HepG2 (cell line): ENCODE data around the gene FAM170B. TPM values are rescaled to one million over a fixed set of nuclear protein-coding genes. Genes with fewer than 3 reads are reported as not detected.

ENCODE experiments used
- ATAC-seq: fragments of 200-7000 bp; cut with Tn5 transposase; 3 replicates; pipeline ENCODE4 v1.9.1; 2020; ENCODE audit warnings: mild to moderate bottlenecking, moderate library complexity
- BruUV-seq: library from RNA; stranded (reverse); fragments of 400-500 nt; replicated peaks from 2 replicates; lab custom pipeline; 2021; lab: Mats Ljungman, UMichigan
- CTCF ChIA-PET: fragments of 300-600 bp; formaldehyde crosslinking; extraction: SDS; loops from one replicate; lab custom pipeline; 2021; ENCODE audit warnings: low total read pairs, inconsistent platforms, low intra/inter-chr PET ratio; lab: Yijun Ruan, JAX
- POLR2A ChIA-PET: fragments of 350-600 bp; sonication (Branson Sonifier 250); formaldehyde crosslinking; loops from one replicate; lab custom pipeline; 2020; ENCODE audit warnings: antibody characterized with exemption, inconsistent platforms; lab: Yijun Ruan, JAX
- DNase-seq: peaks from one replicate; pipeline ENCODE4 v3.0.0-alpha.2; 2015; ENCODE audit warnings: low spot score
- FAIRE-seq: peaks from 3 replicates; lab custom pipeline; 2011; peaks lifted over from hg19 to GRCh38; lab: Jason Lieb, UNC
- H2AFZ ChIP-seq: one replicate; pipeline ENCODE4 v1.6.1; 2011; ENCODE audit warnings: low read length, inconsistent platforms
- H3K27ac ChIP-seq: fragments of 300-600 bp; 3 replicates; pipeline ENCODE4 v1.8.0; 2011; ENCODE audit warnings: mixed run types, mild to moderate bottlenecking, mixed read lengths, low read length, inconsistent platforms; ENCODE audit not compliant: insufficient read depth; ENCODE audit errors: extremely low read length
- H3K27me3 ChIP-seq, 2 experiments: fragments of 200-600 bp in 1 of 2; 2 replicates in 1 of 2; 3 replicates in 1 of 2; pipeline versions ENCODE4 v1.6.0 to v1.8.0; 2011; ENCODE audit warnings: low read length in 2 of 2, mild to moderate bottlenecking in 2 of 2, moderate library complexity in 2 of 2, inconsistent platforms in 1 of 2; ENCODE audit not compliant: insufficient read depth in 2 of 2, control insufficient read depth in 1 of 2
- H3K36me3 ChIP-seq, 2 experiments: fragments of 200-600 bp in 1 of 2; replicated peaks in 1 of 2; 2 replicates in 1 of 2; 3 replicates in 1 of 2; pipeline versions ENCODE4 v1.5.1 to v1.8.0; 2011; ENCODE audit warnings: low read length in 2 of 2, inconsistent platforms in 1 of 2; ENCODE audit not compliant: insufficient read depth in 2 of 2, control insufficient read depth in 1 of 2
- H3K4me1 ChIP-seq: 2 replicates; pipeline ENCODE4 v1.5.1; 2012; ENCODE audit warnings: low read length, inconsistent platforms; ENCODE audit not compliant: insufficient read depth
- H3K4me2 ChIP-seq: 2 replicates; pipeline ENCODE4 v1.6.0; 2011; ENCODE audit warnings: low read depth, low read length, inconsistent platforms
- H3K4me3 ChIP-seq, 3 experiments: fragments of 200-600 bp in 1 of 3; sonication (generic), shearing (Covaris generic) in 1 of 3; replicated peaks in 1 of 3; 2 replicates each; pipeline ENCODE4 v1.5.1; 2011 to 2016; ENCODE audit warnings: low read length in 3 of 3, inconsistent platforms in 2 of 3, low read depth in 2 of 3, mild to moderate bottlenecking in 2 of 3, control low read depth in 1 of 3, mixed read lengths in 1 of 3; ENCODE audit not compliant: insufficient read depth in 1 of 3
- H3K79me2 ChIP-seq: one replicate; pipeline ENCODE4 v1.6.1; 2011; ENCODE audit warnings: low read length, inconsistent platforms; ENCODE audit not compliant: insufficient read depth
- H3K9ac ChIP-seq: 2 replicates; pipeline ENCODE4 v1.6.0; 2011; ENCODE audit warnings: mild to moderate bottlenecking, low read depth, low read length, inconsistent platforms; ENCODE audit not compliant: insufficient read depth
- H3K9me3 ChIP-seq: 2 replicates; pipeline ENCODE4 v1.5.1; 2012; ENCODE audit warnings: mild to moderate bottlenecking, low read length
- H4K20me1 ChIP-seq: 2 replicates; pipeline ENCODE4 v1.6.0; 2011; ENCODE audit warnings: inconsistent platforms, mild to moderate bottlenecking, low read length, moderate library complexity; ENCODE audit not compliant: insufficient read depth
- CSRNP1 ChIP-seq: sonication (generic); formaldehyde crosslinking; IDR thresholded peaks from 2 replicates; pipeline ENCODE4 v1.8.1; 2023; ENCODE audit warnings: mild to moderate bottlenecking, missing genetic modification reagents
- FIP1L1 ChIP-seq: fragments of 200-400 bp; formaldehyde crosslinking; IDR thresholded peaks from 2 replicates; pipeline ENCODE4 v1.6.1; 2018; ENCODE audit warnings: low read depth, mild to moderate bottlenecking, low read length, moderate library complexity, borderline replicate concordance; ENCODE audit not compliant: insufficient read depth
- FOSL2 ChIP-seq: sonication (generic); formaldehyde crosslinking; IDR thresholded peaks from 2 replicates; pipeline ENCODE4 v1.4.0; 2020; ENCODE audit warnings: missing genetic modification reagents
- GATAD1 ChIP-seq: IDR thresholded peaks from 2 replicates; pipeline ENCODE4 v1.6.1; 2016; ENCODE audit warnings: missing genetic modification reagents, missing compliant biosample characterization
- GLI4 ChIP-seq: sonication (generic); formaldehyde crosslinking; IDR thresholded peaks from 2 replicates; pipeline ENCODE4 v1.5.1; 2020; ENCODE audit warnings: missing genetic modification reagents, mild to moderate bottlenecking, moderate library complexity, borderline replicate concordance
- HOXA3 ChIP-seq: sonication (generic); formaldehyde crosslinking; IDR thresholded peaks from 2 replicates; pipeline ENCODE4 v1.5.0; 2020; ENCODE audit warnings: missing genetic modification reagents
- MAF1 ChIP-seq: sonication (generic); formaldehyde crosslinking; IDR thresholded peaks from 2 replicates; pipeline ENCODE4 v1.5.0; 2020; ENCODE audit warnings: missing genetic modification reagents, borderline replicate concordance
- MED8 ChIP-seq: sonication (generic); formaldehyde crosslinking; IDR thresholded peaks from 2 replicates; pipeline ENCODE4 v1.8.1; 2023; ENCODE audit warnings: mild to moderate bottlenecking, missing genetic modification reagents; ENCODE audit not compliant: insufficient replicate concordance
- NR3C1 ChIP-seq: sonication (generic); formaldehyde crosslinking; IDR thresholded peaks from 2 replicates; pipeline ENCODE4 v1.4.0; 2020; ENCODE audit warnings: missing genetic modification reagents
- PAX8 ChIP-seq: sonication (generic); formaldehyde crosslinking; IDR thresholded peaks from 2 replicates; pipeline ENCODE4 v1.8.0; 2022; ENCODE audit warnings: mild to moderate bottlenecking, missing genetic modification reagents, borderline replicate concordance
- POGZ ChIP-seq: sonication (generic); formaldehyde crosslinking; IDR thresholded peaks from 2 replicates; pipeline ENCODE4 v1.4.0; 2020; ENCODE audit warnings: mild to moderate bottlenecking, missing genetic modification reagents
- RNF2 ChIP-seq: fragments of 450-650 bp; conservative IDR thresholded peaks from 2 replicates; pipeline ENCODE4 v1.6.1; 2016; ENCODE audit warnings: low read depth
- SALL1 ChIP-seq: sonication (generic); formaldehyde crosslinking; IDR thresholded peaks from 2 replicates; pipeline ENCODE4 v1.8.0; 2022; ENCODE audit warnings: mild to moderate bottlenecking, missing genetic modification reagents
- SP140L ChIP-seq: sonication (generic); formaldehyde crosslinking; IDR thresholded peaks from 2 replicates; pipeline ENCODE4 v1.4.0; 2020; ENCODE audit warnings: missing genetic modification reagents, borderline replicate concordance
- TOE1 ChIP-seq: sonication (generic); formaldehyde crosslinking; IDR thresholded peaks from 2 replicates; pipeline ENCODE4 v1.4.0; 2020; ENCODE audit warnings: mild to moderate bottlenecking, missing genetic modification reagents
- ZNF234 ChIP-seq: sonication (generic); formaldehyde crosslinking; conservative IDR thresholded peaks from 2 replicates; pipeline ENCODE4 v1.5.1; 2020; ENCODE audit warnings: mild to moderate bottlenecking, missing genetic modification reagents
- ZNF260 ChIP-seq: sonication (generic); formaldehyde crosslinking; IDR thresholded peaks from 2 replicates; pipeline ENCODE4 v1.4.0; 2020; ENCODE audit warnings: missing genetic modification reagents, low read depth, mild to moderate bottlenecking, borderline replicate concordance
- ZNF530 ChIP-seq: sonication (generic); formaldehyde crosslinking; IDR thresholded peaks from 2 replicates; pipeline ENCODE4 v1.5.0; 2020; ENCODE audit warnings: low read depth, mild to moderate bottlenecking, missing genetic modification reagents
- ZNF878 ChIP-seq: sonication (generic); formaldehyde crosslinking; IDR thresholded peaks from 2 replicates; pipeline ENCODE4 v1.8.1; 2023; ENCODE audit warnings: mild to moderate bottlenecking, missing genetic modification reagents, moderate library complexity
- WGBS: methylation state at CpG from one replicate; pipeline ENCODE4 v1.1.6; 2017; ENCODE audit warnings: low lambda C conversion rate; 5-methylcytosine and 5-hydroxymethylcytosine counted together
- in situ Hi-C: cut with HindIII; loops from 2 replicates; pipeline ENCODE4 v1.10.0; 2017; ENCODE audit warnings: low pct_unique_long_range_greater_than_20kb; ENCODE audit not compliant: extremely low pct_ligation_motif_present
- intact Hi-C: fragments of 100-400 bp; cut with micrococcal nuclease; formaldehyde crosslinking; loops from one replicate; pipeline ENCODE4 v1.10.0; 2022; ENCODE audit not compliant: unreplicated experiment
- polyA plus RNA-seq, 8 experiments: library from polyadenylated mRNA; depleted of rRNA in 3 of 8; stranded (reverse) in 7 of 8; unstranded in 1 of 8; fragments of >200 nt; fragmentation: Illumina TruSeq in 4 of 8; extraction: Trizol in 4 of 8; gene quantifications; 2 replicates each; pipeline versions ENCODE4 v1.2.1 to v1.2.3, GENCODE V29; 2011 to 2016; ENCODE audit warnings: low read depth in 4 of 8, missing spikeins in 1 of 8, mixed read lengths in 1 of 8; ENCODE audit not compliant: insufficient read depth in 1 of 8
- total RNA-seq, 5 experiments: library from RNA; depleted of rRNA; stranded (reverse); fragments of >200 nt; fragmentation: Illumina TruSeq; extraction: Trizol; gene quantifications; 2 replicates each; pipeline ENCODE4 v1.2.3, GENCODE V29; 2016; ENCODE audit warnings: low read depth in 1 of 5

The FAM170B gene
- total and polyA plus RNA-seq, 2 of the 13 experiments (the other 11 are each of a cell fraction or from before 2014, with no cell fraction given): not detected

- FAIRE-seq (no peak), ATAC-seq (no peak), DNase-seq (no peak)
- no peak overlapping the region for H2AFZ ChIP-seq
- H3K4me2 ChIP-seq: no peak overlapping the region
- no peak overlapping the region for H3K27ac ChIP-seq
- BruUV-seq: no TSS peak
- POLR2A ChIA-PET: no interaction called here
- no peaks in the 10 kb centered on the region for H4K20me1 ChIP-seq
- H3K36me3 ChIP-seq: no peaks in the 10 kb centered on the region
- H3K79me2 ChIP-seq: no peaks in the 10 kb centered on the region
- peaks cover 2 to 6% of the 10 kb centered on the region in 2 experiments; a peak in 3 of 5 replicates for H3K27me3 ChIP-seq
- TF ChIP-seq FOSL2 (CRISPR knock-in tag): no peak
- TF ChIP-seq GLI4 (CRISPR knock-in tag): no peak
- no peak for TF ChIP-seq CSRNP1 (CRISPR knock-in tag)
- TF ChIP-seq SP140L: no peak
- no peak for TF ChIP-seq ZNF878 (CRISPR knock-in tag)
- no peak for TF ChIP-seq MED8 (CRISPR knock-in tag)
- TF ChIP-seq ZNF260: no peak
- no peak for TF ChIP-seq PAX8 (CRISPR knock-in tag)
- no peak for TF ChIP-seq ZNF234 (CRISPR knock-in tag)
- no peak for TF ChIP-seq FIP1L1
- TF ChIP-seq POGZ: no peak
- TF ChIP-seq ZNF530: no peak
- TF ChIP-seq GATAD1 (CRISPR knock-in tag): no peak
- no peak for TF ChIP-seq MAF1 (CRISPR knock-in tag)
- no peak for TF ChIP-seq SALL1
- TF ChIP-seq NR3C1: no peak
- TF ChIP-seq TOE1 (CRISPR knock-in tag): no peak
- TF ChIP-seq HOXA3 (CRISPR knock-in tag): no peak
- TF ChIP-seq RNF2: no peak
- H3K9ac ChIP-seq: no peak overlapping the region
- intact Hi-C loops: no loop called here
- no peak overlapping the region for H3K4me3 ChIP-seq
- in situ Hi-C loops: no loop called here
- no peaks in the 10 kb centered on the region for H3K9me3 ChIP-seq
- 0% methylated on average over 4 of the region's 6 CpGs for WGBS
- CTCF ChIA-PET: no interaction called here
- no peaks in the 10 kb centered on the region for H3K4me1 ChIP-seq
These were observed 37.0 kb upstream of the FAM170B start for GRCh38 chr10:49170632-49171325.
